Ectodermal cell (in vitro differentiated cells): ENCODE results near the gene LIPK.

Experiments used
- H3K27ac ChIP-seq: 2 replicates; pipeline ENCODE4 v1.7.0; 2013; ENCODE audit warnings: mild to moderate bottlenecking, low read depth, low read length; ENCODE audit not compliant: insufficient read depth, poor library complexity, severe bottlenecking
- H3K27me3 ChIP-seq: 2 replicates; pipeline ENCODE4 v1.7.0; 2013; ENCODE audit warnings: mild to moderate bottlenecking, low read length; ENCODE audit not compliant: insufficient read depth, control insufficient read depth, poor library complexity, severe bottlenecking
- H3K36me3 ChIP-seq: one replicate; pipeline ENCODE4 v1.7.0; 2013; ENCODE audit warnings: low read length; ENCODE audit not compliant: control insufficient read depth, insufficient read depth
- H3K4me1 ChIP-seq: one replicate; pipeline ENCODE4 v1.7.0; 2013; ENCODE audit warnings: low read length; ENCODE audit not compliant: control insufficient read depth, insufficient read depth
- H3K4me3 ChIP-seq: 2 replicates; pipeline ENCODE4 v1.7.0; 2013; ENCODE audit warnings: low read depth, low read length, control low read depth; ENCODE audit not compliant: insufficient read depth
- H3K9me3 ChIP-seq: 2 replicates; pipeline ENCODE4 v1.7.0; 2013; ENCODE audit warnings: mild to moderate bottlenecking, low read length, moderate library complexity; ENCODE audit not compliant: control insufficient read depth
- WGBS, 2 experiments: methylation state at CpG; one replicate each; pipeline ENCODE4 v1.1.7; 2013; ENCODE audit warnings: missing lambda C conversion rate in 2 of 2; 5-methylcytosine and 5-hydroxymethylcytosine counted together

Gene LIPK

DNA sequence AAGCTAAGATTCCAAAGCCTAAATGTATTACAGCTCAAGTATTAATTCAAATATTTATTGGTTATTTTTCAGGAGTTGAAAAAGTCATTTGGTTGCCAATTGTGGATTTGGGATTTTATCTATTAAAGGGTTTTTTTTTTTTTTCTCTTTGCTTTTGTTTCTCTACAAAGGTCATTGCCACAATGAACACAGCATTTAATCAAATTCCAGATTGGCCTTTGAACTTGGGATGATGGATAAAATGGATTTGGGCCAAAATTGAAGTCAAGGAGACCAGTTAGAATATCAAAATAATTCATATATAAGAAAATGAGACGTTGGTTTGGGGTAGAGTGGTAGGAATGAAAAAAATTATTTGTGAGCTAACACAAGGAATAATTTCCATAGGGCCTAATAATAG is 63.3 kb downstream of the LIPK start:
- Histone ChIP-seq H3K36me3 (no peaks in the 10 kb centered on the region), H3K4me3 (no peak overlapping the region), H3K27me3 (no peaks in the 10 kb centered on the region), H3K4me1 (no peaks in the 10 kb centered on the region), H3K9me3 (no peaks in the 10 kb centered on the region), H3K27ac (no peak overlapping the region)
- WGBS, 2 experiments = 94% methylated on average over 1 of the region's 1 CpG; no CpG with 5 or more reads in 1 of the 2 experiments

DNA sequence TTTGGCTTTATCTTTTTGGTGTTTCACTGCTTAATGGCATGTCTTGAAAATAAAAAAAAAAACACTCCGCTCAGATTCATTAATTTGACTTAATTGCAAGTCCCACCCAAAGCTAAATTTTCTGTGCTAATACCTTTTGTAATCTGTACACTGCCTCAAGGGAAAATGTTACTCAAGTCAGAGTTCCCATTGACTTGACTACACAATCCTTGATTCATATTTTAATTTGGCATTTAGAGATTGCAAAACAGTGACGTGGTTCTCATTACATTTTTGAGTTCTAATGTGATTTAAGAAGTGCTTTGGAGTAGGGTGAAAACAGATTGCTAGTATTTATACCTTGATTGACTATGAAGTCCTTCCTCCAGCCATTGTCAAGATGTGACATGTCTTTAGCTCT is 75.2 kb downstream of the LIPK start:
- Histone ChIP-seq H3K9me3 (no peaks in the 10 kb centered on the region), H3K4me3 (no peak overlapping the region), H3K36me3 (no peaks in the 10 kb centered on the region), H3K4me1 (no peaks in the 10 kb centered on the region), H3K27ac (no peak overlapping the region), H3K27me3 (no peaks in the 10 kb centered on the region)
- WGBS, 2 experiments = 88 to 96% methylated on average over 2 of the region's 2 CpGs

DNA sequence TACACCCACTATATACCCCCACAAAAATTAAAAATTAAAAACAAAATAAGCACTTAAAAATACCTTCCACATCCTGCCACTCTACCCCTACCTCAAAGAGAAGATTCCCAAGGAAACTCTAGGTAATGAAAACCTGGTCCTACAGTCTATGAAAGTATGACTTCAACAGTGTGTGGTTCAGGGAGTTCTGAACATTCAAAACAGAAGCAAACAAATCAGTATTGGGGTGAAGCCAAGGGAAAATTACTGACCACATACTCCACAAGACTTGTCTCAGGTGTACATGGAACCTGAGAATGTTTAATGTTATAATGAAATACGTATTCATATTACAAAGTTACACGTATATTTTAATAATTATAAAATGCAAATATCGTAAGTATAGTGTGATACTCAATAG is 76.2 kb downstream of the LIPK start:
- Histone ChIP-seq H3K36me3 (no peaks in the 10 kb centered on the region), H3K27me3 (no peaks in the 10 kb centered on the region), H3K4me3 (no peak overlapping the region), H3K9me3 (no peaks in the 10 kb centered on the region), H3K27ac (no peak overlapping the region), H3K4me1 (no peaks in the 10 kb centered on the region)
- 100% methylated on average over 2 of the region's 3 CpGs; no CpG with 5 or more reads in 1 of the 2 experiments for WGBS, 2 experiments

DNA sequence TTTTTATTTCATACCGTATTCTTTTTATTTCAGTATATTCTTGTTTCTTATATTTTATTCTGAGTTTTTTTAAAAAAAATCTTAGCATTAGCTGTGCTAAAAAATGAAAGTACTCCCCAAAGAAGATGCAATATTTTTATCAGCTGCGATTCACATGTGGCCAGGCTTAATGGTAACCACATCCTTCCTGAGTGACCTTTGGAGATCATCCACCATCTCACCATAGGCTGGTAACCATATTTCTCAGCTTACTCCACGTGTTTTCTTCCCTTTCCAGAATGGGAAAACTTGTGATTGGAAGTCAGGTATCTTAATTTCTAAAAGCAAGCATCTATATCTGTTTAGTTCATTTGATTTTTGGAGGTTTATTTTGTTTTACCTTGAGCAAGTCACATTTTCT is 77.7 kb downstream of the LIPK start:
- no peaks in the 10 kb centered on the region for H3K4me1 ChIP-seq
- H3K27ac ChIP-seq = no peak overlapping the region
- H3K4me3 ChIP-seq = no peak overlapping the region
- no peaks in the 10 kb centered on the region for H3K9me3 ChIP-seq
- WGBS, 2 experiments = 77% methylated on average over 2 of the region's 3 CpGs
- no peaks in the 10 kb centered on the region for H3K27me3 ChIP-seq
- H3K36me3 ChIP-seq = no peaks in the 10 kb centered on the region

DNA sequence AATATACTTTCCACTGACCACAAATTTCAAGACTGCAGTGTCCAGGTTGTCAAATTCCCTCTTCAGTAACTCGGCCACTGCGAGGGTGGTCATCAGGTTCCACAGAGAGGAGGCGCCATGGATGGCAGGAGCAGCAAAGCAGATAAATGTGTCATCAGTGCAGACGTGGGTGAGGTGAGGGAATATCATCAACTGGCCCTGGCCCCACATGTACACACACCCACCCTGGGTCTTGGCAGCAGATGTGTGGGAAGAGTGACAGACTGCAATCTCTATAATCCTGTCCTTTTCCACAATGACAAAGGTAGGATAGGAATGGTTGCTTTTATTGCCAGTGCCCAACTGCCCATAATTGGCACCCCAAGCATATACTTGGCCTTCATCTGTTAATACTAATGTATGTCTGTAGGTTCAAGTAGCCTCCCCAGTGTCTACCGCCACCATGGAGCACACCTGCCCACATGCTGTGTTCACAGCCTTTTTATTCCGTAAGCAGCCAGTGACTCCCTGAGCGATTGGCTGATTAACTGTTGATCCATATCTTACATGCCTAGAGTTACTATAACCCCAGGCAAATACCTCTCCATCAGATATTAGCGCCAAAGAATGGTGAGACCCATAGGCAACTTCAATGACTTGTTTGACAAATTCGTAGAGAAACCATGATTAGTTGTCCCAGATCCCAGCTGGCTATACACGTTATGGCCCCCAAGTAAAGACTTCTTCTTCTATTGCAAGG is 80.2 kb downstream of the LIPK start:
- no peaks in the 10 kb centered on the region for H3K4me1 ChIP-seq

DNA sequence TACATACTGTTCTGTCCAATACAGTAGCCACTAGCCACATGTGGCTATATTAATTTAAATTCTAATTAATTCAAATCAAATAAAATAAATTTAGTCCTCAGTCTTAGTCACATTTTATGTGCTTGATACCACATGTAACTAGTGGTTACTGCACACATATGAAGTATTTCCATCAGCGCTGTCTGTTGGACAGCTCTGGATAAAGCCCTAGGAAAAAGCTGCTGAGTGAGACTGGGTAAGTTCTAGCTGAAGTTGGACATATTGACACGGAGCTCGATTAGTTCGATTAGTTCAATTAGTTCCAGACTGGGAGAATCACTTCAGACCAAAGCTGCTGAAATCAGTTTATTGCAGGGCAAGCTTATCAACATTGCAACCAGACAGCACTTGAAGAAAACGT is 81.4 kb downstream of the LIPK start:
- Histone ChIP-seq H3K27ac (no peak overlapping the region), H3K36me3 (no peaks in the 10 kb centered on the region), H3K4me1 (no peaks in the 10 kb centered on the region), H3K9me3 (no peaks in the 10 kb centered on the region), H3K27me3 (no peaks in the 10 kb centered on the region), H3K4me3 (no peak overlapping the region)
- 94% methylated on average over 5 of the region's 5 CpGs for WGBS, 2 experiments

More for the DNA sequence above, 80.2 kb downstream of the LIPK start:
- Histone ChIP-seq H3K4me3 (no peak overlapping the region), H3K36me3 (no peaks in the 10 kb centered on the region), H3K27ac (no peak overlapping the region), H3K9me3 (no peaks in the 10 kb centered on the region), H3K27me3 (no peaks in the 10 kb centered on the region)
- WGBS, 2 experiments = 94 to 96% methylated on average over 10 of the region's 10 CpGs

DNA sequence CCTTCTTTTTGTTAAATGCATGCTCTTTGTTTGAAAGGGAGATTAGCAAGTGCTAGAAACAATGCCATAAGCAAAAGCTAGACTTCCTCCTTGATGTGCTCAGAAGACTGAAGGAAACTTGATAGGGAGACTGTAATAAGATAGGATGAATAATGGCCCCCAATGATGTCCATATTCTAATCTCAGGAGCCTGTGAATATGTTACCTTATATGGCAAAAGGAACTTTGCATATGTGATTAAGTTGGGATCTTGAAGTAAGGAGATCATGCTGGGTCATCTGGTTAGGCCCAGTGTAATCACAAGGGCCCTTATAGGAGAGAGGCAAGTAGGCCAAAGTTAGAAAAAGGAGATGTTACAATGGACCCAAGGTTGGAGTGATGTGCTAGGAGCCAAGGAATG is 82.9 kb downstream of the LIPK start:
- no peaks in the 10 kb centered on the region for H3K27me3 ChIP-seq
- no peak overlapping the region for H3K27ac ChIP-seq
- no peaks in the 10 kb centered on the region for H3K4me1 ChIP-seq
- no peak overlapping the region for H3K4me3 ChIP-seq
- no peaks in the 10 kb centered on the region for H3K36me3 ChIP-seq
- no peaks in the 10 kb centered on the region for H3K9me3 ChIP-seq

DNA sequence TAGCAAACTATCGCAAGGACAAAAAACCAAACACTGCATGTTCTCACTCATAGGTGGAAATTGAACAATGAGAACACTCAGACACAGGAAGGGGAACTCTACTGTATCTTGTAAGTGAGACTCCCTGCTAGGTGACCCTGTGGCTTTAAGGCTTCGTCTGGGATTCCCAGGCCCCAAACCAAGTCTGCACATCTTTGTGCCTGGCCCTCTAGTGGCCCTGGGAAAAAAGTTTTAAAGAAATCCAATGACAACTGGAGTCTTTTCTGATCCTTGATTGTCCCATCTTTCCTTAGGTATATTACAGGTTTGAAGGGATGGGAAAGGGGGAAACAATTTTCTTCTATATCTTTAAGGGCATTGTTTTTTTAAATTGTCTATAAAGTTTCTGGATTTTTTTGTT is 85.9 kb downstream of the LIPK start:
- Histone ChIP-seq H3K36me3 (no peaks in the 10 kb centered on the region), H3K27ac (no peak overlapping the region), H3K4me3 (no peak overlapping the region), H3K9me3 (no peaks in the 10 kb centered on the region), H3K27me3 (no peaks in the 10 kb centered on the region), H3K4me1 (no peaks in the 10 kb centered on the region)
- whole genome bisulfite sequencing, 2 experiments = 42 to 50% methylated on average over 2 of the region's 2 CpGs

DNA sequence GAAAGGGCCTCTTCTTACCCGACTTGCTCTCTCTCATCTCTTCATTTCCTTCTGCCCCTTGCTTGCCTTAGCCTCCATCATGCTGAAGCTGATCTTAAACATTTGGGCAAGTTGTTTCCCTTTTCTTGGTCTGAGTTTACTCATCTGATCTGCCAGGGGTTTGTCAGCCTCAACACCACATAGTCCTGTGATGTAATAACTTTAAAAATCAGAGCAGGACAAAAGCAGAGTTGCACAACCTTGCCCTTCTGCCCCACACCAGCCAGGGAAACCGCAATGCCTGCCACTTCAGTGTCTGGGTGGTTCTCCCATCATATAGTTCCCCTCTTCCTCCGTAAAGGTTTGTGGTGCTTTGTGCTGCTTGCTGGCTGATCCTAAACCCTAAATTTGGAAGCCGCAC is 86.6 kb downstream of the LIPK start:
- WGBS, 2 experiments = 89 to 92% methylated on average over 4 of the region's 4 CpGs
- no peaks in the 10 kb centered on the region for H3K27me3 ChIP-seq
- no peak overlapping the region for H3K4me3 ChIP-seq
- no peaks in the 10 kb centered on the region for H3K36me3 ChIP-seq
- no peaks in the 10 kb centered on the region for H3K9me3 ChIP-seq
- no peaks in the 10 kb centered on the region for H3K4me1 ChIP-seq
- no peak overlapping the region for H3K27ac ChIP-seq

DNA sequence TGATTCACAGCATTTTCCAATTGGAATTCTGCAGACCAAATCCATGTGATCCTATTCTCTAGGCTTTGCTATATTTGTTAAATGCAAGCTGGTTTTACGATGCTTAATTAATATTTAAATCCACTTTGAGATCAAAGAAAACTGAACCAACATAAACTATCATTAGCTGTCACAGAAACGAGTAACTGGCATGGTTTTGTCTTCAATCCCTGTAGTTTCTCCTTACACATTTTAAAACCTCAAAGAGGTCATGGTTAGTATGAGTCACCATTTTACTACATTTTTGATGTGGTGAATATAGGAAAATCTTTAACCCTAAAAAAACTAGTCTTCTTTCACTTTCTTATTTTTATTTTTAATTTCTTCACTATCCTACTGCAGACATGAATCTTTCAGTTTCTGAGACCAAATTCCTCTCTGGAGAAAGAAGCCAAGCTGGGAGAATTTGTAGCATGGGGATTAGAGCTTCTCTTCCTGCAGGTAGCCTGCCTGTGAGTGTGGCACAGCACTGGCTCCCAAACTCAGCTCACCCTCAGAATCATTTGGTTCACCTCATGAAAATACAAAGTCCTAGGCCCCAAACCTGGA is 87.8 kb downstream of the LIPK start:
- 88 to 96% methylated on average over 2 of the region's 2 CpGs for WGBS, 2 experiments
- Histone ChIP-seq H3K9me3 (no peaks in the 10 kb centered on the region), H3K4me1 (no peaks in the 10 kb centered on the region), H3K27ac (no peak overlapping the region), H3K4me3 (no peak overlapping the region), H3K36me3 (no peaks in the 10 kb centered on the region), H3K27me3 (no peaks in the 10 kb centered on the region)
